ENCODE data around the gene CTNNB1.

CTNNB1 gene

GRCh38 chr3:41198950-41199865 is at the start of gene CTNNB1:
Gene CTNNB1 (plus strand): TSS chr3:41199505. CDS start chr3:41224069, 24,564 bp downstream.
- peak; percentile 91 for DNase-seq

DNA sequence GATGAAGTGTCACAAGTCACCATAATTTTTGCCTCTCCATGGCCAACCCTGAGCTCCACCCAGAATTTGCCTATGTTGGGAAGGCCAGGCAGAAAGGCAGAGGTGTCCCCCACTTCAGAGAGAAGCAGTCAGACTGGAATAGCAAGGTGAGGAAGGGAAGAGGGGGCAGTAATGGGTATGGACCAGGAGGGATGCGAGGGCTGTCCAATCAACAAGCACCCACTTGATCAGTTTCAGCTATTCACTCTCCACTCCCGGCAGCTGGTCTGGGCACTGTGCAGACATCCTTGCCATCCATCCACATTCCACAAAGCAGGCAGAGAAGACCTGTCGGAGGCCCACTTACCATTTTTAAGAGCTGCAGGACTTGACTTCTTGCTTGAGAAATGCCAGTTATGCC is 43.5 kb upstream of the CTNNB1 start:
- DNase-seq, result no peak

DNA sequence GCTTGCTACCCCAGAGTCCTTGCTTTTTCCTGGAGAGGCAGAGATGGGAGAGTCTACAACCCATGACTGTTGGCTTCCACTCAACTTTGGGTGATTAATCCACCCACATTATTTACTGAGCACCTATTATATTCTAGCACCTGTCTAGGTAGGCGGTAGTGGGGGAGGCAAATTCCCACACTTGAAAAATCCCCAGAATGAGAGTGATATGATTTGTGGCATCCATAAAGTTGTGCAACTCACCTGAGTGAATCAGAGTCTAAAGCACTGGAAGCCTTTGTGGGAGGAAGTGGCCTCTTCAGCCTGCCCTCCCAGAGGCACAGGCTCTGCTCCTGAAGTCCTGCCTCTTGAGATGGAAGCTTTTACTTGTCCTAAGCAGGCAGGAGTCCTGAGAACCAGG is 40.4 kb upstream of the CTNNB1 start:
- no peak for DNase-seq

GRCh38 chr3:41159588-41160189 is 39.6 kb upstream of the CTNNB1 start:
- no peak for DNase-seq

- DNase-seq, result no peak
Measured at GRCh38 chr3:41162541-41162940, 36.8 kb upstream of the CTNNB1 start.

DNA sequence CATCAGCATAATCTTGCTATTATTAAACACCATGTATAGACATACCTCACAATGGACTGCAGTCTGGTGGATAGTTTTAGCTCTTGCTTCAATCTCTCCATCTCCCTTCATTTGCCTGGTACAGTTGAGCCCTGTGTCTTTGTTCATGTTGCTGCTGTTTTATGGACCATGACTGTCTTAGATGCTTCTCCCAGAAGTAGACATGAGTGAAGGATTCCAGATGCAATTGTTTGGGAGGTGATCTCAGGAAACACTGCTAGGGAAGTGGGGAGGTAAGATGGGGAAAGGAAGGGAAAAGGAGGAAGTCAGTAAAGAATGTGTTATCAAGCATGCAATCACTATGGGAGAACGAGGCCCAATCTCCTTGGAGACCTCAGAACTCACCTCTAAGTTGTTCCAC is 36.3 kb upstream of the CTNNB1 start:
- no peak for DNase-seq

- DNase-seq, result no peak
Measured at GRCh38 chr3:41163421-41163820, 35.9 kb upstream of the CTNNB1 start.

DNA sequence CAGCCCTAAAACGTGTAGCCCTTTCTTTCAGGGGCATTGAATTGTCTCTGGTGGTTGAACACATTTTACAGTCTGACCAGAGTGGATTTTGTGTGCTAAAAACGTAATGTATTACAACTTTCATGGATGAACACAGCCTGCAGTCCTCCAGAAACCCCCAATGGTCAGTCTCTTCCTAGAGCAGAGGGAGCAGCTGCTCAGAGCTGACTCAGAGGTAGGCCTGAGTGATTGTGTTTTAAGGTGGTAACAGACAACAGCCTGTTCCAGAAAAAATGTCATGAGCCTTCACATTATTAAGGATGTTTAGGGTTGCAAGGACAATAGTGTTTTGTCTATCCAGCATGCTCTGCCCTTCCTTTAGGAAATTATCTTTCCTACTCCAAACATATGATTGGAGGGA is 34.5 kb upstream of the CTNNB1 start:
- no peak for DNase-seq

DNA sequence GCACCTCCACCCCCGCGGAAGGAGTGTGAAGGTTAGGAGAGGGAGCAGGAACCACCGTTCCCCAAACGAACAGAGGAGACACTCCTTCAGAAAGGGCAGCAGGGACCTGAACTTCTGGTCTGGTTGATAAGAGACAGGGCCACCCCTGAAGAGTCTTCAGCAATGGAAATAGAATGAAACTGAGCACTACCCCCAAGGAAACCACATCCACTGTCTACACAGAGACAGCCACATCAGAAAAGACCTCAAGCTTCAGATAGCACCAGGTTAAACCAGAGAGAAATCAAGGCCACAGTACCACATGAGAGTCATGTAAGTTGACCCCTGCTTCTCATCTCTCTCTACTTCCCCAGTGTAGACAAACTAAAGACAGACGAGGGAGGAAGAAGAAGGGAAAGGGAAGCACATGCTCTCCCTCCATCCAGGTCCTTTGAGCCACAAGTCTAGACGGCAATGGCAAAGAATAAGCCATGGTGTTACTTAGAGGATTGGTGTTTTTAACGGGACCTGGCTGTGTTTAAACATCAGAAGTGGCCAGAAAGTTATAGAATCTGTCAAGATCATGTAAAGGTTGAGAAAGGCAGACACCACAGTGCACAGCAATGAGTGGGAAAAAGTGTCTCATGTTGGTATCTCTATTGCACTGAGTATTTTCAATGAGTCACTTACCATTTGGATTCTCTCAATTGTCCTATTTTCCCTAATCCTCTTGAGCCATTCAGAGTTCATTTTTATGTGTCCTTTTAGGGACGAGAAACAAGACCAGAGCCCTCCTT is 31.4 kb upstream of the CTNNB1 start:
- DNase-seq, result no peak

DNA sequence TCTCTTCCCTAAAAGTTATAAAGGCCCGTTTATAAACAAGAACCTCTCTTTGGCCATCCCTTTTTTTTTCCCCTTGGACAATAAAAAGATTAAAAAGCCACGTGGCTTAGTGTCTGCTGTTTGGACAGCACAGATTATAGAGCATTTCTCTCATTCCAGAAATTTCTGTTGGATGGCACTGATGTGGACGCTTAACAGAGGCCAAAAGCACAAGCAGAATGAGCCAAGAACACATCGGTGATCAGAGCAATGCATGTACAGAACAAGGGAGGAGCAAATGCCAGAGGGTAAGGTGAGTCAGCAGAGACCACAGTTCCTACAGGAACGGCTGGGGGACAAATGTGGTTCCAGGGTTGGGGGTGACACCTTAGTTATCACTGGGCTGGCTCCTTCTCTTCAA is 30.3 kb upstream of the CTNNB1 start:
- no peak for DNase-seq

GRCh38 chr3:41173926-41174885 is 25.1 kb upstream of the CTNNB1 start:
- no peak for DNase-seq

GRCh38 chr3:41175365-41175764 is 23.9 kb upstream of the CTNNB1 start:
- DNase-seq, result no peak

DNA sequence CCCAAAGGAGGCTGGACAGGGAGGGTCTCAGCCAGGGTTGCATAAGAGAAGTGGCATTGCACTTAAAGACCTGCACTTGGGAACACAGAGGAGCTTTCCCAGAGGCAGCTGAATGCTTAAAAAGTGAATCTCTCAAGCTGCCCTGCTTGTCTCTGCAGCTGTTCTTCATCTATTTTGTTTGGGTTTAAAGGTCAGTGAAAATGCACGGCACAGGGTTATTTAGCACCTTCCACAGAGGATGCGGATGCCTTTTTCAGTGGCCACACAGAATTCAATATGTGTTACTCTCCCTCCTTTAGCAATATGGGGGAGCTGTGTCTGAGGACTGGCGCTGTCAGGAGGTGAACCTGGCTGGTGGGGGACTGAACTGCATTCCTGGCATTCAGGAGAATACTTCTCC is 22.7 kb upstream of the CTNNB1 start:
- DNase-seq, result no peak

GRCh38 chr3:41178576-41178975 is 20.7 kb upstream of the CTNNB1 start:
- DNase-seq, result no peak

DNA sequence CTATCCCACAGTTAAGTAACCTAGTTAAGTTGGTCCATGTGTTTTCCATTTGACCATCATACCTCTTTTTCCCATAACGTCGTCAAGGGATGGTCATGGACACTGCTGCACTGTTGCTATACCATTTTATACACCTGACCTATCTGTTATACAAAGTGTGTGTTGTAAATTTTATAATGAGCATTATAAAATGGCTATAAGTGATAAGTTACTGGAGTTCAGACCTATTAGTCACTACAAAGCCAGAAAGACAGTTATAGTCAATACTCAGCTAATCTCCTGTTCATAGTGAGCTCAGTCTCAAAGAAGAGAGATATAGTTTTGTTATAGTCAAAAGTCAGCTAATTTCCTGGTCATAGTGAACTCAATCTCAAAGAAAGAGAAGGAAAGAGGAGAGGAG is 18.9 kb upstream of the CTNNB1 start:
- no peak for DNase-seq

GRCh38 chr3:41182504-41183059 is 16.7 kb upstream of the CTNNB1 start:
- no peak for DNase-seq

- no peak for DNase-seq
Measured at GRCh38 chr3:41184394-41184793, 14.9 kb upstream of the CTNNB1 start.

DNA sequence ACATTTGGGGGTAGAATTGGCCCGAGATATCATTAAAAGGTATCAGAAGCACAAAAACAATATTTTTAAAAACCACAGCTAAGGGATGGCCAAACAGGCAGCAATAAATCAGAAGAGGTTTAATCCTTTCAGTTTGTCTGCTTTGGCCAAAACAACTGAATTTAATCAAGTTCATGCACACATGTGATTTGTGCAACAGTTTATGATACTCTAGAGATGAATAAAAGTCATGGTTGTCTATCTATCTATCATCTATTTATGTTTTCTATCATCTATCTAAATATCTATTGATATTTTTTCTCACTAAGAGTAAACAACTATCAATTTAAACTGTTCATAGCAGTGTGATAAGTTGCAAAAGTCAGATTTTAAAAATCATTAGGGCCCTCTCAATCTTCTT is 13.0 kb upstream of the CTNNB1 start:
- DNase-seq, result no peak

DNA sequence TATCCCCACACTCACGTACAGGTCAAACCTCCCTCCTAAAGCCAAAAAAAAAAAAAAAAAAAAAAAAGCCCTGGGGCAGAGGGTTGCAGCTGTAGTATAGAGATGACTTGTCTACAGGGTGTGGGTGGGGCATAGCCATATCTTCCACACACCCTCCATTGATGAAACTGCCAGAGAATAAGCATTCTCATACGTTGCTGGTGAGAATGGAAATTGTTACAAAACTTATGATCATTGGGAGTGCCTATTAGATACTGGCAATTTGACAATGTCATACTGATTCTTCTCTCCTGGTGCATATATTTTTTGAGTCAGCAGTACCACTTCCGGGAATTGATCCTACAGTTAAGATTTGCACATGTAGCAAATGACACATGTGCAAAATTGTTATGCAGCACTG is 11.0 kb upstream of the CTNNB1 start:
- DNase-seq, result no peak

GRCh38 chr3:41190509-41191284 is 8.6 kb upstream of the CTNNB1 start:
- no peak for DNase-seq

DNA sequence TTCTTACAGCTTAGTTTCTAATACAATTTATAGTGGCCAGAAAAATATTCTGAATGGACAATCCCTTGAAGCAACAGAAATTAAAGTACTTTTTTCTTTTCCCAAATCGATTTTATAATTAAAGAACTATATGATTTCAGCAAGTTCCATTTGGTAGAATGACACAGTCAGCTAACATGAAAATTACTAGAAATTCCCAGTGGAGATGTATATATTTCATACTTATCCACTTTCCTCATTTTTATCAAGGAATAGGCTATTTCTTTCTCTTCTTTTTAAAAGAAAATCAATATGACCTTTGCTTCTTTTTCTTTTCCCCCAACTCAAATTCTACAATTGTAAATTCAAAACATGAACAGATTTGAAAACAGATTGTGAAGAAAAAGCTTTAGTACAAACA is 6.4 kb upstream of the CTNNB1 start:
- DNase-seq, result no peak
